ENCODE results near the gene RETN. TPM values are rescaled to one million over a fixed set of nuclear protein-coding genes. Genes with fewer than 3 reads are reported as not detected.

Gene RETN, protein sequence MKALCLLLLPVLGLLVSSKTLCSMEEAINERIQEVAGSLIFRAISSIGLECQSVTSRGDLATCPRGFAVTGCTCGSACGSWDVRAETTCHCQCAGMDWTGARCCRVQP
- total RNA-seq (1 to 10 TPM; 1.8 to 7.6 TPM), polyA plus RNA-seq (ENCODE audit: insufficient read length in 2 of 2) (under 1 TPM in 1 of 2 donors, not detected in 1; 0.74 TPM)
- long read RNA-seq, donor 1 = 0 reads
- long read RNA-seq, donor 2, partial matches to known transcripts = 0 of 1 reads
- long read RNA-seq, donor 2, other reads (novel, unspliced or antisense) = 0 of 1 reads
- long read RNA-seq, donor 3 = 0 reads
- long read RNA-seq, donor 4, partial matches to known transcripts = 0 of 1 reads
- long read RNA-seq, donor 4, other reads (novel, unspliced or antisense) = 0 of 1 reads

- no peaks in the 10 kb centered on the region for H3K36me3 ChIP-seq (ENCODE audit: control insufficient read depth, insufficient read depth, low read length)
- H3K27me3 ChIP-seq (ENCODE audit: control insufficient read depth, insufficient read depth, low read length) = no peaks in the 10 kb centered on the region
- 88% methylated on average over 9 of the region's 9 CpGs for WGBS (ENCODE audit: insufficient coverage)
- H3K4me1 ChIP-seq (ENCODE audit: control insufficient read depth, insufficient read depth, low read length) = peaks cover 13% of the 10 kb centered on the region
- no peaks in the 10 kb centered on the region for H3K9me3 ChIP-seq (ENCODE audit: control insufficient read depth, insufficient read depth, low read length)
- no peak within 1 kb of the TSS for H3K4me3 ChIP-seq (ENCODE audit: low read depth, low read length)
- no peak within 1 kb of the TSS for H3K27ac ChIP-seq (ENCODE audit: low read depth, low read length)
- no peak for DNase-seq (ENCODE audit: low read depth in 4 of 6, low spot score in 6 of 6)
These were observed at the start of gene RETN for GRCh38 chr19:7668842-7669241. TSS of gene RETN (plus strand) at chr19:7669049. CDS start at chr19:7669327, 278 bp downstream.

DNA sequence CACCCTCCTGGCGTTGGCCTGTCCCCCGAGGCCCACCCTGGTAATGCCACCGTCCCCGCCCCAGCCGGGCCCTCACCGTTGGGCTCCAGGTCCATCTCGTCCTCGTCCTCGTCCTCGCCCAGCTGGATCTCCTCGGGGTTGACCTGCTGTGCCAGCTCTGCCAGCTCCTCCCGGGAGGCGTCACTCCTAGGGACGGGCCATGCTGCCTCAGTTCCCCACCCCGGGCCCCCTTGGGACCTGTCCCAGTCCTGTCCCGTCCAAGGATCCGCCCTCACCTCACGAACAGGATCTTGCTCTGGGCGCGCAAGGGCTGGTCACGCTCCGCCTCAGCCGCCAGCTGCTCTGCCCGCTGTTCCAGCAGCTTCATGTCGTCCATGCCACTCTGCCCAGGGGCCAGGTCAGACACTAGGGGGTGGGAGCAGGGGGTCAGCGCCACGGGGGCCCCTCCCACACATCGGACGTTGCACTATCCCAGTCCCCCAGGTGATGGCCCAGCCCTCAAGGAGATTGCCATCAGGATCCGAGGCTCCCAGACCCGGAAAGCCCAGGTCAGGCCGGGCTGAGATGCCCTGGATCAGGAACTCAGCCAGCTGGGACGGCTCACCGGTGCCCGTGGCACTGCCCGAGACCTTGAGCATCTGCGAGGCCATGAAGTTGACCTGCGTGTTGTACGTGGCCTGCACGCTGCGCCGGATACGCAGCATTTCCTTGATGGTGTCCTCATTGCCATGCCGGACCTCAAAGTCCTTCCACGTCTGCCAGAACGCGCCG, 49.0 kb upstream of the RETN start:
- H3K4me3 ChIP-seq (ENCODE audit: low read depth, low read length) = no peak overlapping the region
- no peaks in the 10 kb centered on the region for H3K4me1 ChIP-seq (ENCODE audit: control insufficient read depth, insufficient read depth, low read length)
- H3K36me3 ChIP-seq (ENCODE audit: control insufficient read depth, insufficient read depth, low read length) = peaks cover 99% of the 10 kb centered on the region
- 92% methylated on average over 45 of the region's 48 CpGs for WGBS (ENCODE audit: insufficient coverage)
- H3K27me3 ChIP-seq (ENCODE audit: control insufficient read depth, insufficient read depth, low read length) = no peaks in the 10 kb centered on the region
- H3K9me3 ChIP-seq (ENCODE audit: control insufficient read depth, insufficient read depth, low read length) = no peaks in the 10 kb centered on the region
- H3K27ac ChIP-seq (ENCODE audit: low read depth, low read length) = no peak overlapping the region
- DNase-seq (ENCODE audit: low read depth in 4 of 6, low spot score in 6 of 6) = no peak

DNA sequence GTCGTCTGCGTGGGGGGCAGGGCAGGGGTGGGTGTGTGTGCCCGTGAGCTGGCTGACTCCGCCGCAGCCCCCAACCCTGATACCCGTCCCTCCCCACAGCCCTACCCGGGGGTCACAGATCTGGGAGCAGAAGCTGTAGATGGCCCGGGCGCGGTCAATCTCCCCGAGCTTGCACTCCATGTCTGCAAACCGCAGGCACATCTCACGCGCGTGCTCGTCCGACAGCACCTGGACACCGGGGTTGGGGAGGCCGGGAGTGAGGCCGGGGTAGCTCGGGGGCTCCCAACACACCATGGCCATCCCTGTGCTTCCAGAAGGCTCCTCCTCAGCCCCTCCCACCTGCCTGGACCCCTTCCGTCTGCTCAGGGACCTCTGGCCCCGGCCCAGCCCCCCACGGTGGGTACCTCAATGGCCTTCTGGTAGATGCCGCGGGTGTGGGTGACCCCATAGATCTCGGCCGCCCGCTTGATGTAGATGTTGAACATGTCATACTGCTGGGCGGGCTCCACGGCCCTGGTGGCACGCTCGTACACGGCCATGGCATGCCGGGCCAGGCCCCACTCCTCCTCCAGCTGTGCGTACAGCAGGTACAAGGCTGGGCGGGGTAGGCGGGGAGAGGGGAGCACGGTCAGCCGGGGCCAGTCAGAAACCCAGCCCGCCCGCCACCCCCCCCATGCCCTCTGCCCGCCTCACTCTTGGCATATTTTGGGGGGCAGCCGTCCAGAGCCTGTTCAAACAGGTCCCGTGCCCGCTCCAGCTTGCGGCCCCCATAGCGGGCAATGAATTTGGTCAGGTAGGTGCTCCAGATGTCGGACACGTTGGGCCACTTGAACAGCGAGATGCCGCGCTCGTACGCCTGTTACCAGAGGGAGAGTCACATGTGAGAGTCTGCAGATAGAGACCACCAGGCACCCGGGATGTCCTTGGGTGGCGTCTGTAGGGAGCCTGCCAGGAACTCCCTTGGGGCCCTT, 48.1 kb upstream of the RETN start:
- 95% methylated on average over 48 of the region's 57 CpGs for WGBS (ENCODE audit: insufficient coverage)
- no peaks in the 10 kb centered on the region for H3K4me1 ChIP-seq (ENCODE audit: control insufficient read depth, insufficient read depth, low read length)
- H3K36me3 ChIP-seq (ENCODE audit: control insufficient read depth, insufficient read depth, low read length) = peaks cover 99% of the 10 kb centered on the region
- H3K9me3 ChIP-seq (ENCODE audit: control insufficient read depth, insufficient read depth, low read length) = no peaks in the 10 kb centered on the region
- H3K4me3 ChIP-seq (ENCODE audit: low read depth, low read length) = no peak overlapping the region
- H3K27ac ChIP-seq (ENCODE audit: low read depth, low read length) = no peak overlapping the region
- no peak for DNase-seq (ENCODE audit: low read depth in 4 of 6, low spot score in 6 of 6)
- no peaks in the 10 kb centered on the region for H3K27me3 ChIP-seq (ENCODE audit: control insufficient read depth, insufficient read depth, low read length)

DNA sequence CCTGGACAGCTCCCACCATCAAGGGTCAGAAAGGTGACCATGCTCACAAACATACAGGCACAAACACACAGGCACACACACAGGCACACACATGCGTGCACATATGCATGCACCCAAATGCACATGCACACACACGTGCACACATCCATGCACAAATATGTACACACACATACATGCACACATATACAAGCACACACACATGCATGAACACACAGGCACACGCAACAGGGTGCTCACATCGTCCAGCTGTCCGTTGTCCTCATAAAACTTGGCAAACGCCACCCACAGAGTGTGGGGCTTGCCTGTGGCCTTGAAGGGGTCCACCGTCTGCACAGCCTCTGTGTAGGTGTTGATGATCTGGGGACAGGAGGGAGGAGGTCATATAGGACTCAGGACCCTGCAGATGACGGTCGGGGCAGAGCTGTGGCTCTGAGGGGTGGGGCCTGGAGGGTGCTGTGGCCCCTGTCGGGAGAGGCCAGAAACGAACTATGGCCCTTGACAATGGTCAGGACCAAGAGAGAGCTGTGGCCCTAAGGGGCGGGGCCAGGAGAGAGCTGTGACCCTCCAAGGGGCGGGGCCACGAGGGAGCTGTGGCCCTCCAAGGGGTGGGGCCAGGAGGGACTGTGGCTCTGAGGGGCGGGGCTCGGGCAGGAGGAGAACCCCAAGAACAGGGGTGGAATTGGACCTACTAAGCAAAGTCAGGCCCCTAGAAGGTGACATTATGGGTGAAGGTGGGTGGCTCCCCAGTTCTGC, 45.7 kb upstream of the RETN start:
- H3K27me3 ChIP-seq (ENCODE audit: control insufficient read depth, insufficient read depth, low read length) = no peaks in the 10 kb centered on the region
- 91% methylated on average over 16 of the region's 16 CpGs for WGBS (ENCODE audit: insufficient coverage)
- DNase-seq (ENCODE audit: low read depth in 4 of 6, low spot score in 6 of 6) = no peak

GRCh38 chr19:7623725-7624603, 44.9 kb upstream of the RETN start:
- 93% methylated on average over 39 of the region's 39 CpGs for WGBS (ENCODE audit: insufficient coverage)
- Histone ChIP-seq H3K9me3 (ENCODE audit: control insufficient read depth, insufficient read depth, low read length) (no peaks in the 10 kb centered on the region), H3K4me1 (ENCODE audit: control insufficient read depth, insufficient read depth, low read length) (peaks cover 16% of the 10 kb centered on the region), H3K27me3 (ENCODE audit: control insufficient read depth, insufficient read depth, low read length) (no peaks in the 10 kb centered on the region), H3K36me3 (ENCODE audit: control insufficient read depth, insufficient read depth, low read length) (peaks cover 93% of the 10 kb centered on the region), H3K4me3 (ENCODE audit: low read depth, low read length) (no peak overlapping the region), H3K27ac (ENCODE audit: low read depth, low read length) (no peak overlapping the region)
- no peak for DNase-seq (ENCODE audit: low read depth in 4 of 6, low spot score in 6 of 6)

More for the DNA sequence above, 45.7 kb upstream of the RETN start:
- no peaks in the 10 kb centered on the region for H3K9me3 ChIP-seq (ENCODE audit: control insufficient read depth, insufficient read depth, low read length)
- H3K4me1 ChIP-seq (ENCODE audit: control insufficient read depth, insufficient read depth, low read length) = peaks cover 8% of the 10 kb centered on the region
- no peak overlapping the region for H3K27ac ChIP-seq (ENCODE audit: low read depth, low read length)
- peaks cover 100% of the 10 kb centered on the region for H3K36me3 ChIP-seq (ENCODE audit: control insufficient read depth, insufficient read depth, low read length)
- H3K4me3 ChIP-seq (ENCODE audit: low read depth, low read length) = no peak overlapping the region

DNA sequence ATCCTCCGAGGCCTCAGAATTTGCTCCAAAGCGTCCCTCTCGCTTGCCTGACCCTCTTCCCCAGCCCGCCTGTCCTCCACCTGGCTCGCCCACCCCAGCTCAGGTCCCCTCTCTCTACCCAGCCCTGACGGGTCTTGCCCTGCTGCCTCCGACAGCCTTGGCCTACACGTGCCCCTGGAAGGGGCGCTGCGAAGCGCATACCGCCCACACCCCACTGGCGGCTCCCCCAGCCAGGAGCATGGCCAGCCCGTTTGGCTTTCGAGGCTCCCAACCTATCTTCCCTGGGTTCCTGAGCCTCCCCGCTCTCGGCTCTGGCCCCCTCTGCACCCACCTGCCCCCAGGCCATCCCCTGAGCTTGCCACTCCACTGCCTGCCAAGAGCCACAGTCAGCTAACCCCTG, 44.0 kb upstream of the RETN start:
- Histone ChIP-seq H3K36me3 (ENCODE audit: control insufficient read depth, insufficient read depth, low read length) (peaks cover 84% of the 10 kb centered on the region), H3K4me3 (ENCODE audit: low read depth, low read length) (no peak overlapping the region), H3K27ac (ENCODE audit: low read depth, low read length) (no peak overlapping the region), H3K4me1 (ENCODE audit: control insufficient read depth, insufficient read depth, low read length) (peaks cover 19% of the 10 kb centered on the region), H3K27me3 (ENCODE audit: control insufficient read depth, insufficient read depth, low read length) (no peaks in the 10 kb centered on the region), H3K9me3 (ENCODE audit: control insufficient read depth, insufficient read depth, low read length) (no peaks in the 10 kb centered on the region)
- 95% methylated on average over 16 of the region's 17 CpGs for WGBS (ENCODE audit: insufficient coverage)
- DNase-seq (ENCODE audit: low read depth in 4 of 6, low spot score in 6 of 6) = no peak

GRCh38 chr19:7625763-7626372, 43.0 kb upstream of the RETN start:
- Histone ChIP-seq H3K27me3 (ENCODE audit: control insufficient read depth, insufficient read depth, low read length) (no peaks in the 10 kb centered on the region), H3K9me3 (ENCODE audit: control insufficient read depth, insufficient read depth, low read length) (no peaks in the 10 kb centered on the region), H3K4me1 (ENCODE audit: control insufficient read depth, insufficient read depth, low read length) (peaks cover 30% of the 10 kb centered on the region), H3K27ac (ENCODE audit: low read depth, low read length) (no peak overlapping the region), H3K4me3 (ENCODE audit: low read depth, low read length) (no peak overlapping the region), H3K36me3 (ENCODE audit: control insufficient read depth, insufficient read depth, low read length) (peaks cover 74% of the 10 kb centered on the region)
- 96% methylated on average over 34 of the region's 34 CpGs for WGBS (ENCODE audit: insufficient coverage)
- DNase-seq (ENCODE audit: low read depth in 4 of 6, low spot score in 6 of 6) = no peak

- DNase-seq (ENCODE audit: low read depth in 4 of 6, low spot score in 6 of 6) = no peak
- no peaks in the 10 kb centered on the region for H3K27me3 ChIP-seq (ENCODE audit: control insufficient read depth, insufficient read depth, low read length)
- H3K27ac ChIP-seq (ENCODE audit: low read depth, low read length) = no peak overlapping the region
- H3K4me3 ChIP-seq (ENCODE audit: low read depth, low read length) = no peak overlapping the region
- H3K4me1 ChIP-seq (ENCODE audit: control insufficient read depth, insufficient read depth, low read length) = peaks cover 36% of the 10 kb centered on the region
- 97% methylated on average over 21 of the region's 24 CpGs for WGBS (ENCODE audit: insufficient coverage)
- peaks cover 71% of the 10 kb centered on the region for H3K36me3 ChIP-seq (ENCODE audit: control insufficient read depth, insufficient read depth, low read length)
- no peaks in the 10 kb centered on the region for H3K9me3 ChIP-seq (ENCODE audit: control insufficient read depth, insufficient read depth, low read length)
These were observed 41.7 kb upstream of the RETN start for GRCh38 chr19:7627166-7627565.

All from spinal cord (tissue), 10 donors.